ENCODE measurements around the gene RIPK4.

- no peak for TF ChIP-seq CTCF (IDR thresholded peaks at IDR 0.05)
- TF ChIP-seq FOXP1 (CRISPR knock-in tag; IDR thresholded peaks at IDR 0.05; ENCODE audit: borderline replicate concordance): no peak
- TF ChIP-seq CBFB (CRISPR knock-in tag; IDR thresholded peaks at IDR 0.05; ENCODE audit: low read depth): no peak
- no peak for TF ChIP-seq NR1H2 (CRISPR knock-in tag; IDR thresholded peaks at IDR 0.05)
- TF ChIP-seq TEAD4 (CRISPR knock-in tag; IDR thresholded peaks at IDR 0.05): no peak
- TF ChIP-seq, protein P1, sequence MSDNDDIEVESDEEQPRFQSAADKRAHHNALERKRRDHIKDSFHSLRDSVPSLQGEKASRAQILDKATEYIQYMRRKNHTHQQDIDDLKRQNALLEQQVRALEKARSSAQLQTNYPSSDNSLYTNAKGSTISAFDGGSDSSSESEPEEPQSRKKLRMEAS (CRISPR knock-in tag; IDR thresholded peaks at IDR 0.05): no peak
- TF ChIP-seq, protein P2, sequence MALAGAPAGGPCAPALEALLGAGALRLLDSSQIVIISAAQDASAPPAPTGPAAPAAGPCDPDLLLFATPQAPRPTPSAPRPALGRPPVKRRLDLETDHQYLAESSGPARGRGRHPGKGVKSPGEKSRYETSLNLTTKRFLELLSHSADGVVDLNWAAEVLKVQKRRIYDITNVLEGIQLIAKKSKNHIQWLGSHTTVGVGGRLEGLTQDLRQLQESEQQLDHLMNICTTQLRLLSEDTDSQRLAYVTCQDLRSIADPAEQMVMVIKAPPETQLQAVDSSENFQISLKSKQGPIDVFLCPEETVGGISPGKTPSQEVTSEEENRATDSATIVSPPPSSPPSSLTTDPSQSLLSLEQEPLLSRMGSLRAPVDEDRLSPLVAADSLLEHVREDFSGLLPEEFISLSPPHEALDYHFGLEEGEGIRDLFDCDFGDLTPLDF (CRISPR knock-in tag; IDR thresholded peaks at IDR 0.05): no peak
- TF ChIP-seq SMAD3 (CRISPR knock-in tag; IDR thresholded peaks at IDR 0.05; ENCODE audit: borderline replicate concordance): no peak
- TF ChIP-seq ATF3 (CRISPR knock-in tag; conservative IDR thresholded peaks at IDR 0.05): no peak
These were observed 13.6 kb upstream of the RIPK4 start for GRCh38 chr21:41780337-41781049.
